Suppressor macrophage treated with lipopolysaccharide for 1 hour (primary cell): ENCODE data around the gene PLA2G4E.
A peak's percentile ranks its signal among the peaks of the same experiment; 100 is the strongest.

Experiments
- DNase-seq, 3 donors: peaks; one replicate each; pipeline ENCODE4 v3.0.0-alpha.2; 2020 to 2022

The PLA2G4E gene

DNA sequence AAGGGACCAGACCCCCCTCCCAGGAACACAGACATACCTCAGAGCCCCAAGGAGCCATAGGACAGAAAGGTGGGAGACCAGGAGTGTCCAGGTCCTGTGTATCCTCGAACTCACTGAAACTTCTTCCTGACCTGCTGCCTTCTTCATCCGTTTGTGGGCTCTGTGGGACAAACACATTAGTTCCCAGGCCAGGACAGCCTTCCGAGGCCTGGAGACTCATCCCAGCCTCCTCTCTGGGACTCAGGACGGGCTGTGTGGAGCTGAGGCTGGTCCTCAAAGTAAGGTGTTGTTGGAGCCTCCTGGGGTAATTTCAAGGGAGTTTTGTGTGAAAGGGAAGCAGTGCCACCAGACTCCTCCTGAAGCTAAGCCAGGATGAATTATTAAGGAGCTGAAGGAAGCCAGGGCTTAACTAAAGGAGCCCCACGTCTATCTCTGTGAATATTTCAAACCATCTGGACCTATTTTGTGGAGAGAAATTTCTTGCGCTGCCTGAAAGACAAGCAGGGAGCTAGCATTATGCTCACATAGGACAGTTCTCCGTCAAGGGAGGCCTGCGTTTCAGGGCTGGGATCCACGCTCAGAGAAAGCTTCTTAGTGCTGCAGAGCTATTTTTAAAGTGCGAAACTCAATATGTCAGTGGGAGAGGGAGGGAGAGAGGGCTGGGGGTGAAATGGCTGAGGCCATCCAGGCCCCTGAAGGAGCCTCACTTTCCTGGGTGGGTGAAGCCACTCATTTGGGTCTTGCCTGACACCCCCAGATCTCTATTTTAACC, 29.8 kb upstream of the PLA2G4E start:
- no peak for DNase-seq

DNA sequence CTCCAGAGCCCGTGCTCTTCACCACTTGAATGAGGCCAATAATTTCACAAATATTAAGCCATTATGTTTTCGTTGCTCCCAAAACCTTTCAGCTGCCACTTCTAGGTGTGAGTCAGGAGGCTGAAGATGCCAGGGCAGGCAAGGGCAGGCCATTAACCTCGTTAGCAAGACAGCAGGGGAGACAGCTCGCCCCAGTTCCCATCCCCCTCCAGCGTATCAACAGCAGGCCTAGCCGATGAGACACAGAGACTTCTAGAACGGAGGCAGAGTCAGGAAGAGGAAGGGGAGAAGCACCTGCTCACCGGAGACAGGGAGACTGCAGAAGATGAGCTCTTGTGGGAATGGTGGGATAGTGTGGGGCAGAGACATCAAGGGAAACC, 28.0 kb upstream of the PLA2G4E start:
- no peak for DNase-seq

DNA sequence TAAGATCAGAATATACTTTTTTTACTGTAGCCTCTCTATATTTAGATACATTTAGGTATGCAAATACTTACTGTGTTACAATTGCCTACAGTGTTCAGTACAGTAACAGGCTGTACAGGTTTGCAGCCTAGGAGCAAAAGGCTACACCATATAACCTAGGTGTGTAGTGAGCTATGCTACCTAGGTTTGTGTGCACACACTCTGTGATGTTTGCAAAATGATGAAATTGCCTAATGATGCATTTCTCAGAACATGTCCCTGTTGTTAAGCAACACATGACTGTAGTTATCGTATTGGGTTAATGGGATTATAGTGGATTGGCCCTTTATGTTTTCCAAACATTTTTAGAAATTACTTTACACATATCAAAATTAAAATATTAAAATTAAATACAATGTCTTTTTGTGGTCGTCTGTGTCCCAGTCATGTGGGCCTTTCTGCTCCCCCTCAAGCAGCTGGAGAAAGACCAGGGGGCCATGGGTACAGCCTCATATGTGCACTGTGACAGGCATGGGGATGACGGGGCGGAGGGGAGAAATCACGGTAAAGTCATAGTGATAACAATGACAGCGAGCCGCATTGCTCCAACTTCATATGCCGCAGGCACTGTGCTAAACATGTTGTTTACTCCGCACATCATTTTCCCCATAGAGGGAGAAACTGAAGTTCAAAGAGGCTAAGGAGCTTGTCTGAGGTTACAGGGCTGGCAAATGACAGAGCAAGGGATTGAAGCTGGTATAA, 27.4 kb upstream of the PLA2G4E start:
- no peak for DNase-seq

DNA sequence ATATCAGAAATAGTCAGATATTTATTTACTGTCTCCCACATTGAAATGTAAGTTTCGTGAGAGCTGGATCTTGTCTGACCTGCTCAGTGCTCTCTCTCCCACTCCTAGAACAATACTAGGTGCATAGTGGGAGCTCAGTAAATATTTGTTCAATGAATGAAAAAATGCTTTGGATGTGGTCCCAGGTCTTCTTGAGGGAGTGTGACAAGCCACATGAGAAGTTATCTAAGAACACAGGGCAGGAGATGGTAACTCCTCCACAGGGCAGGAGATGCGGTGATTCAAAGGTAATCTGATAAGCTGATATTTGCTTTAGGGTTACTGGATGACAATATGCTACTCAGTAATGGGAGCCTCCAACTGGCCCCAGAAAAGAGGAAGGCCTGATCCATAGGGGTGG, 25.8 kb upstream of the PLA2G4E start:
- DNase-seq = no peak

DNA sequence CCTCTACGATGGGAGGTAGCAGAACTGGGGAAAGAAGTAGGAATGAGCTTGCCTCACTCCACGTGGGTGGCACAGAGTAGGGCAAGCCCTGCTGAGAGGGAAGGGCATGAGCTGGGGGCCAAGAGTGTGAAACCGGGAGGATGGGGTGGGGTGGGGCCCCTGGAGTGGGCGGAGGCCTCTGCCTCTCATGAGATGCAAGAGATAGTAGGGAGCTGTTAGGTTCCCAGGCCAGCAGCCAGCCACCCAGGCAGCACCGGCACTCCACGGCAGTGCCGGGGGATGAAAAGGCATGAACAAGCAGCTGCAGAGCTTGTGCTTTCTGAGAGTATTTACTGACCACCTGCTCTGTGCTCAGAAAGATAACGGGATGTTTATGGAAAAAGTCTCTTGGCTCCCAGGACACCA, 24.4 kb upstream of the PLA2G4E start:
- no peak for DNase-seq

DNA sequence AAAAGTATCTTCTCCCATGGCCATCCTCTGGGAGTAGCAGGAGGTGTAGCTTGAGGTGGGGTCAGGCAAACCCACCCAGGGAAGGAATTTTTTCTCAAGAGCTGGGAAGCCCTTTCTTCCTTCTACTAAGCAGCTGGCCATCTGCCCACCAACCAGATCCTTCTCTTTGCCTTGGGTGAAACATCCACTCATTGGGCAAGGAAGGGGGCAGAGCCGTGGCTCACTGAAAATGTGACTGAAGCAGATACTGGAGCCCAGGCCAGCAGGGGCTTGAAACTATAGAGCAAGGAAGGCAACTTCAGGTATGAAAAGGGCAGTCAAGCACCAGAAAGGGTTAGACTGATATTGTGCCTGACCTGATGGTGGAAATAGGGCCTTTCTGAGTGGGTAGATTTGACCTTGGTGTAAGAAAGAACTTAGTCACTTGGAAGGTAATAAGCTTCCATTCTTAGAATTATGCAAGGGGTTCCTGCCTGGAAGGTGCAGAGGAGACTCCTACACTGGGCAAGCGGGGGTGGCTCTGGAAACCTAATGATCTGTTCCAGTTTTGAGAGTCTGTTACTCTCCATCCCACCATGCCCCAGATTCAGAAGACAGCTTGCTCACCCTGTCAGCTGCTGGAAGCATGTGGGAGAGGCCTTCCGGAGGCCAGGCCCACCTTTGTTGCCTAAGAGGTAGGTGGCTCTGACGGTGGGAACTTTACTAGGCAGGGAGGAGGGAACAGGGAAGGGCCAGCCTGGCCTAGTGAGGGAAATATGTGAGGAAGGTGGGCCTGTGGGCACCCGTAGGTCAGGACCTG, 22.0 kb upstream of the PLA2G4E start:
- DNase-seq = no peak

DNA sequence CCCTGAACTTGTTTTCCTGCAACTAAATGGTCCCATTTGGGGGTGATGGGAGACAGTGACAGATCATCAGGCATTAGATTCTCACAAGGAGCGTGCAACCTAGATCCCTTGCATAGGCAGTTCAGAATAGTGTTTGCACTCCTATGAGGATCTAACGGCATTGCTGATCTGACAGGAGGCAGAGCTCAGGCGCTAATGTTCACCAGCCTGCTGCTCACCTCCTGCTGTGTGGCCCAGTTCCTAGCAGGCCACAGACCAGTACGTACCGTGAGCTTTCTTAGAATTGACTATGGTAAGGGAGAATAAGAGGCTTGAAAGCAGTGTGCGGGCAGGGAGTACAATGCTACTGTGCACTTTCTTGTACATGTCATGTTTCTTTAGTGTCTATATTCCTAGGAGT, 17.6 kb upstream of the PLA2G4E start:
- no peak for DNase-seq

DNA sequence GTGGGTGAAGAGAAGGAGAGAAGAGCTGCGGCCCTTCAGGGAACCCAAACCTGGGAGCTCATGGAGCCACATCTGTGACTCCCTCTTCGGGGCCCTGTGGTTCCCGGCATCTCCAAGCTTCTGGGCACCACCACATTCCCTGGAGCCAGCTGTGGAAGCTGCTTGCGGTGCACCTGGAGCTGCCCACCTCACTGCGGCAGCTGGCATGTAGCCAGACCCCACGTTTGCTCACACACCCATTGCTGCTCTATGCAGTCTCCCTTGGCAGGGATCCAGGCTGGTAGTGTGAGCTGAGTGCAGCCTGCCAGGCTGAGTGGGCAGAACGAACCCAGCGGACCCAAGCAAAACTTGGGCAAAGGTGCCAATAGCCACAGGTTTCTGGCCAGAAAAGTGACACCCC, 16.8 kb upstream of the PLA2G4E start:
- no peak for DNase-seq

DNA sequence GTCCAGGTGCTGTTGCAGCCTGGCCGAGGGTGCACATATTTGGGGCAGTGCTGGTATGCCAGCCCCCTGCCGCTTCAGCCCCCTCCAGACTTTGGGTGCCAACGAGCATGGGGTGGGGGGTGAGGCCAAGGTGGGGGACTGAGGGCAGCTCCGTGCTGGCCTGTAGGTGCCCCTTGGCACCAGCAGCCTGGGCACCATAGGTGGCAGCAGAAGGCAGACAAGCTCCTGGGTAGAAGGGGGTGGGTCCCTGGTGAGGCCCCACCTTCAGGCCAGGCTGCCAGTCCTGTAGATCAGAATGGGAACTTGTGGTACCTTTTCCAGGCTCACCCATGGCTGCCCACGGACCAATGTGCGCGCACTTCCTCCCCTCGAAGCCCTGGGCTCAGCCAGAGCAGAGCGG, 16.1 kb upstream of the PLA2G4E start:
- no peak for DNase-seq

DNA sequence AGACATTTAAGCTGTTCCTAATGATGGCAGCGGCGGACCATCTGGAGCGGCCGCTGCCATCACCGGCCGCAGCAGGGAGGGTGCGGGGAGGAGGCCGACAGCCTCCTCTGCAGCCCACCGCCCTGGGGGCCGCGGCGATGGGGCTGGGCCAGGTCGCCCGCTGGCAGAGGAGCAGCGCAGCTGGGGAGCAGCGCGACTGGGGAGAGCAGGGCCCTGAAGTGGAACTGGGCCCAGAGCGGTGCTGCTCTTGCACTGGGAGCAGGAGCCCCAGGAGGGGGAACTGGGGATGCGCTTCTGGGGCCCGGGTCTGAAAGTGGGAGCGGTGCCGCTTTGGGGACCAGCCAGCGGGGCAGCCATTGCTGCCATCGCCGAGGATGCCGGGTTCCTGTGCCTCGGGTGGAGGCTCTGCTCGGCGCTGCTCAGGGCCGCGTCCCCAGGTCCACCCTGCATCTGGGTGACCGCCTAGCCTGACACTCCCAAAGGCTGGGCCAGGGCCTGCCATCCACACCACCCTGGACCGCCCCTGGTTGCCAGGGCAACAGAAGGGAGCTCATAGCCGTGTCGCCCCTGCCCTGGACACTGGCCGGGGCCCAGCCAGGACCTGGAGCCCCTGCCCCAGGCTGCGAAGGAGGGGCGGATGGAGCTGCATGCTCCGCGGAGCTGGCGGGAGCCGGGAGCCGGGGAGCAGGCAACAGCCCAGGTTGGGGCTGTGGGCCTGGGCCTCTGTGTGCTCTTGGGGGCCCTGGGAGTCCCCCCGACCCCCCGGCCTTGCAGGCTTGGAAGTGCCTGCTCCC, 15.5 kb upstream of the PLA2G4E start:
- no peak for DNase-seq

DNA sequence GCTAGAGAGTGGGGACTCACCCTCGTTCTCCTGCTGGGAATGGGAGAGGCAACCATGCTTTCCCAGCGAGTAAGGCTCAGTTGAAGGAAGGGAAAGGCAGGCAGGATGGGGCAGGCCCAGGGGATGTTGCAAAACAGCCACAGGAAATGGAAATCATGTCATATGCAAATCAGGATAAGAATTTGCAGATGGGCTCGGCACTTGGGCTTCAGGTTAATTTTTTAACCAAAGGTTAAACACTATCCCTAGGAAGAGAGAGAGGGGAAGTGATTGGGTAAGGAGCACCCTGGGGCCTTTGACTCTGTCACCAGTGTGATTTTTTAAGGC, 14.6 kb upstream of the PLA2G4E start:
- DNase-seq = peak; percentile 66 to 83 (median 73)

DNA sequence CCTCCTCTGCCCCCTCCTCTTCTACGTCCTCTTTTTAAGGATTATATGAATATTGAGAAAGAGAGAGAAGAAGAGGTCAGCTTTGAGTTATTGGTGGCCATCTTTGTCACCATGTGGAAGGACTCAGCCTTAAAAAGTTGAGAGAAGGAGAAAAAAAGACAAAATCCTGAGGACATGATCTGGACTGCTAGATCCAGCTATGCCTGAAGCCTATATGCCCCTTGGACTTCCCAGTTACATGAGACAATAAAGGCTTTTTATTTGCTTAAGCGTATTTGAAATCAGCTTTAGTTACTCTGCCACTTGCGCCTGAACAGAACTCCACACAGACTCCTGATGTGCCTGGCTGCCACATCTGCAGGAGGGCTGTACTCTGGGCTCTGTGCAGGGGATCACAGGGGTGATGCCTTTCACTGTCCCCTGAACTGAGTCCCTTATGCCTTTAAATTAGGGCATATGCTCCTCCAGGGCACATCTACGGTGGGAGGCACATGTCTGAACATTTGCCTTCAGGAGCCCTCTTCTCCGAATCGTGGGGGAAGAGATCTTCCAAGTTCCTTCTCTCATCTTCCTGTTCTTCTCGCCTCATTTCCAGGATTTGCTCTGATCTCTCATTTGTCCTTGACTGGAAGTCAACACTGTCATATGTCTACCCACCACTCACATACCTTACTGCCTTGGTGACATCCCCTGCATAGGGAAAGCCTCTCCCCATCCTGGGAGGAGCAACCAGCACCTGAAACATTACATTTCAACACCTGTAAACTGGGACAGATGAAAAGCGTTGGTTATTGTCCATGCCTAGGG, 14.0 kb upstream of the PLA2G4E start:
- peak in 1 of 3 donors; percentile 39 for DNase-seq

DNA sequence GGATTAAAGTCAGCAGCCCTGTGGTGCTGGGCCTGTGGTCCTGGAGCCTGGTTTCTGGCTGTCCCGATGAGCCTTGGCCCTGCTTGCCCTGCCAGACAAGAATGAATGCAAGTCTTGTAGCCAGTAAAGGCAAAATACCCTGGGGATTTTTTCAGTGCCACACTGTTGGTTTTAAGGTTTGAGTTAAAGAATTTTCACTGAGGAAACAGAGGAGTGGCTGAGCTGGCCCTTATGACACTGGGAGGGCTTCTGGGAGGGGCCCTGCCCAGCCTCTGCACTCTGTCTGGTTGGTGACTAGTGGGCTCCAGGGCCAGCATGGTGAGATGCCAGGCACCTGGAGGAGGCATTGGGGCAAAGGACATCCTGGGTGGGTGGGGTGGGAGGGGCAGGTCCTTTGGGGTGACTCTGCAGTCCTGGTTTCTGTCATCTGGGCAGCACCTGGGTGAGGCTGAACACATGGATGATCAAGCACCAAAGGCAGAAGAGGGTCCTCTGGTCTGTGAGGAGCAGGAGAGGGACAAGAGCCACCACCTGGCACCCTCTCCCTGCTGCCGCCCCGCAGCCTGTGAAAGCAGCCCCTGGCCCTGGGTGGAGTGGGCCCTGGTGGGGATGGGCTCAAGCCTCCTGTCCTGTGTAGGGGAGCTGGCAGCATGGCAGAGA, 12.5 kb upstream of the PLA2G4E start:
- no peak for DNase-seq

DNA sequence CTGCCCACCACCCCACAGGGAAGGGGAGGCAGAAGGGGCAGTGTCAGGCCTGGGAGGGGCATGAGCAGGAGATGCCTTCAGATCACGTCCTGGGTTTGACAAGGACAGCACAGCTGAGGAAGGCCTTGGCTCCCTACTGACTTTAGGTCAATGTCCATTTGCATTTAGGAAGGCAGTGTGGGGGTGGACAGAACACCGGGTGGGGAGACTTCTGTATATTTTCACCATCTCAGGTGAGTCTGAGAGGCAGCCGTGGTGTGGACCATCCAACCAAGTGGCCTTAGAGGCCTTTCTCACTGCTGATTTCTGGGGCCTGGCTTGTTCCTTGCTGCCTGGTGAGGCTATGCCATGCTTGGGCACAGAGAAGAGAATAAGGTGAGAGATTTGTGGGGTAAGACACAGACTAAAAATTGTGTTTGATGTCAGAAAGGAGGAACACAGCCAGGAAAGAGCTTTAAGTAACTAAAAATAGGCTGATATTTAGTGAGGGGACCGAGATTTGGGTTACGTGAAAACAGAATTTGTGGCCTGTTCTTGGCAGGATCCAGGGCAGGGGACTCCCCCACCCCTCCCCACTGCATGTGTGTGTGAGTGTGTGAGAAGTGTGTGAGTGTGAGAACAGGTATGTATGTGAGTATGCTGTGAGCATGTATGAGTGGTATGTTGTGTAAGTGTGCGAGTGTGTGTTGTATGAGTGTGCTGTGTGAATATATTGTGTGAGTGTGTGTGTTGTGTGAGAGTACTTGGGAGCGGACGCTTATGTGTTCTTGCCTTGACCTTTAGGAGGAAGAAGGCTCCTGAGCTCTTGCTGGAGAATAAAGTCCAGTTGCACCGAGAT, 11.8 kb upstream of the PLA2G4E start:
- no peak for DNase-seq

DNA sequence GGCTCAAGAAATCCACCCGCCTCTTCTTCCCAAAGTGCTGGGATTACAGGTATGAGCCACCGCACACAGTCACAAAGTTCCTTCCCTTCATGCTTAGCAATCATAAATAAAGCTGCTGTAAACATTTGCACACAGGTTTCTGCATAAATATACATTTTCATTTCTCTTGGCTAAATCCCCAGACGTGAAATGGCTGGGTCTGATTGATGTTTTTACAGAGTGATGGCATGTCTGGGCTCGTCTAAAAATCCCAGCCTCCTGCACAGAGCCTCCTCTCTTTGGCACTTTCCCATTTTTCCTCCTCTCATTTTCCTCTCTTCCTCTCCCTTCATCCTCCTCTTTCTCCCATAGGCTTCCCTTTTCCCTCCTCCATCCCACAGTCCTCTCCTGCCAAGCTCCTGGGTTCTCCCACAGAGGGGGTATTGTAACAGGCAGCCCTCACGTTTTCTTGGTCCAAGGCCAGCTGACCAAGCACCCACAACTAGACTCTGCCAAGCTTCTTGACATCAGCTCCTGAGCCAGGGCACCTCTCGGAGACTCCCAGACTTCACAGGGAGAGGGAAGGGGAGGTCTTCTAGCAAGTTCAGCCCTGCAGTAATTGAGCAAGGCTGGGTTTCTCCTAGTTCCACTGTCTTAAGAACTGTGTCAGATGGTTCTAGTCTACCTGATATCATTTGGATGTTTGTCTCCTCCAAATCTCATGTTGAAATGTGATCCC, 10.5 kb upstream of the PLA2G4E start:
- DNase-seq = no peak

DNA sequence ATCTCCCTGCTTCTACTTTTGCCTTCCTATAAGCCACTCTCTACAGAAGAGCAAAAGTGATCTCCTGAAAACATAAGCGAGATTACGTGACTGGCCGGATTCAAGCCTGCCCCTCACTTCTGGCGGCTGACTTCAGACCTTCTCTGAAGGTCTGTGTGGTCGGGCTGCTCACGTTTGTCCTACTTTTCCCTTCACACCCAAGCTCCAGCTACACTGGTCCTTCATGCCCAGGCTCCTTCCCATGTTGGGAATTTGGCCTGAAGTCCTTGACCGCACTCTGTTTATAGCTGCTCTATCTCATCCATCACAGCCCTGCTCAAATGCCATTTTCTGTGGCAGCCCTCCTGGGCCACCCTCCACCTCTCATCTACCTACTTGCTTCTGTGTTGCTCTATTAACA, 6.7 kb upstream of the PLA2G4E start:
- DNase-seq = no peak

DNA sequence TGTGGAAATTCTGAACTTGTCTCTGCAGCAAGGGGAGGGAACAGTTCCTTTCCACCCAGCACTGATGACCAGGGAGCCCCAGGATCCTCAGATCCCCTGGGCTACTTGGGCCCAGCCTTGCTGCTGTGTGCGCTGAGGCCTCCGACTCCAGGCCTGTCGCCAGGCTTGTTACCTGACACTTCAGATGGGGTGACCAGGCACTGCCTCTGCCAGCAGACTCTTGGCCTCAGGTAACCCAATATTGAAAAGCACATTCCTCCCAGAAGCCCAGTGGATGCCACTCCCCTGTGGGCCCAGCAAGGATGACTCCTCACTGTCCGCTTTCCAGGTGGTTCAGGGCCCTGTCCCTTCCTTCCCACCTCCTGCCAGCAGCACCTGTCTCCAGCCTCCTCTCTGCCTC, 3.5 kb upstream of the PLA2G4E start:
- DNase-seq = no peak

DNA sequence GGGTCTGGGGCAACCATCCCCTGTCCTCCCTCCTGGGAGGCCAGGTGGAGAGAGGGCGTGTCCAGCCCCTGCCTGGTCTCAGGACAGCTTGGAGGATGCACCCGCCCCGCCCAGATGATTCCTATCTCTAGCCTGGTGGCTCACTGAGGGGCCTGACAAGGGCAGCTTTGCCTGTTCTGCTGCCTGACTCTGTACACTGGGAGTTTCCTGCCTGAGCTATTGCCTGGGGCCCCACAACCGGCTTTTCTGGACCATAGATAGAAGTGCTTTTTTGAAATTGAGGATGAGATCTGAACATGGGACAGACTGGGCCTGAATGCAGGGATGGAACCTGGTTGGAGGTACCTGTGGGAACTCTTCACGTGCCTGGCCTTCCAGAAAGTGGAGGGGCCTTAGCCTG, 751 bp upstream of the PLA2G4E start:
- no peak for DNase-seq

DNA sequence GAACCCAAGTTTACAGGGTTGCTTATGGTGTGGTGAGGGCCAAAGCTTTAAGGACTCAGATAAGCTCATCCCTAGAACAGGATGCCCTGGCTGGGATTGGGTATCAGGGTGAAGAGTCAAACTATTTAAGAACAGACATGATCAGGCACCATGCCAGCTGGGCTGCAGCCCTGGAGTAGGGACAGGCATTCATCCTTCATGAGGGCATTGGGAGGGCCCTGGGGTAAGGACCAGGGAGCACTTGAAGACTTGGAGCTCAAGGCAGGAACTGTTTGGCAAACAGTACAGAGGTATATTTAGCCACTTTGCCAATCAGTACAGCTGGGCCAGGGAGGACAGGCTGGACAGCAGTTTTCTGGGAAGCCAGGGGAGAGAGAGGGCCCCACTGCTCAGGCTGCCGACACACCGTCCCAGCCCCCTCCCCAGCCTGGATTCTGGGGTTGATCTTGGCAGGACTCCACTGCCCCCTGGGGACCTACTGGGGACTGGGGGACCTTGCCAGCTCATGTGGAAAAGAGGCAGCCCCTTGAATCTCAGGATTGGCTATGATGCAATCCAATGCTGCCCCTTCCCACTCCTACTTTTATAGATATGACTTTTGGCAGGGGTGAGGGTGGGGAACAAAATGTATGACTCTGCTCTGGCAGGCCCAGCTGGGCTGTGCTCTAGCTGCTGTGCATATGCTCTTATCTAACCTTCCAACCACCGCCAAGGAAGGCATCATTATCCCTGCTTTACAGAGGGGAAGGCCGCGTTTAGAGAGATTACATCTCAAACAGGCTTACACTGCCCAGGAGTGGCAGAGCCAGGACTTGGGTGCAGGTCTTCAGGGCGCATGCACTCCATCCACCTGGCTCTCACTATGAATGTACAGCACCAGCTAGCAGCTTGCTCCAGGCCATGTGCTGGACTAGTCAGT, 2.3 kb downstream of the PLA2G4E start:
- DNase-seq = no peak
